Measurements from ENCODE around the gene CCDC8.

GRCh38 chr19:46460055-46460454 is 46.7 kb upstream of the CCDC8 start:
- TF ChIP-seq CTCF (IDR thresholded peaks at IDR 0.05 in 8 of 11, conservative IDR thresholded peaks at IDR 0.05 in 3 of 11): no peak
- no peak for TF ChIP-seq POLR2A (IDR thresholded peaks at IDR 0.05)
- no peak for TF ChIP-seq POLR2AphosphoS5 (IDR thresholded peaks at IDR 0.05)
